Fibroblast of skin of right biceps (primary cell): Measurements from ENCODE around the gene ARHGAP15.
"Not testable (repeated sequence)": the region's sequence is repeated elsewhere in the genome, so short reads cannot be mapped to it uniquely, and the experiment has no call there.

Source experiments
- DNase-seq: peaks from one replicate; pipeline ENCODE4 v3.0.0-alpha.2; 2013

The ARHGAP15 gene

DNA sequence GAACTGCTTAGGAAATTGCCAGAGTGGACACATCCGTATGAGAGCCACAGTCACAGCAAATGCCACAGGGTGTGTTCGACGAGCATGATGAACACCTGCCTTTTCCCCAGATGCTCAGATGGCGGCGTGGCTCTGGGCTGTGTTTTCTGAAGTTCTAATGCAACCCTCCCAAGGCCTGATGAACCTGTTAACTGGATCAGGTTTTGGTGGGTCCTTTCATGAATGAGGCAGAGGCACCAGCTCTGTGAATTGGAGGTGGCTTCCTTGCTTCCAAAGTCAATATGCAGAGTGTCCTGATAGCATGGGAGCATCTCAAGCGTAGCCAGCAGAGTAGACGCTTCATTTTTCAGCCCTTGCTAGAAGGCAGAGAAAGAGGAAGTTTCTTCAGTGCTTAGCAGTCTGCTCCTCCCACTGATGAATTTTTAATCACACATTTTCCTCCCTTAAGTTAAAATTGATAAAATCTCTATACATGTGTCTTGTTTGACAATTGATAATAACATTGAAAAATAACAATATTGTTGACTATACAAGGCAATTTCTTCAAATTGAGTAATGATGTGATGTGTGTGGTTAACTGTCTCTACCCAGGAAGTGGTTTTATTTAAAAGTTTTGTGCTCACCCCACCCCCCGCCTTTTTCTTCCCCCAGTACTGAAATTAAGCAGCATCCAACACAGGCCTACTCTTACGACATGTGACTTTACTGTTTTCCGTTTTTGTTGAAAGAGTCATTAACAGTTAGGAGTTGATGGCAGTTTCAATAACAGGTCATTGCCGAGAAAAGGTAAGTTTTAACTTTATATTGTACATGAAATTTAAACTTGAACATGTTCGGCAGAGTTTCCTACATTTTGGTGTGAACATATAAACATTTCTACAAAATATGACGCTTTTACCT lies at the start of gene ARHGAP15:
Gene ARHGAP15, plus strand, starts transcription at position 739 of the 900 bp plus-strand sequence.
- DNase-seq: no peak

GRCh38 chr2:143081616-143082015 lies 47.6 kb upstream of the ARHGAP15 start:
- no peak for DNase-seq

GRCh38 chr2:143083636-143084035 lies 45.6 kb upstream of the ARHGAP15 start:
- peak; percentile 78 for DNase-seq

DNA sequence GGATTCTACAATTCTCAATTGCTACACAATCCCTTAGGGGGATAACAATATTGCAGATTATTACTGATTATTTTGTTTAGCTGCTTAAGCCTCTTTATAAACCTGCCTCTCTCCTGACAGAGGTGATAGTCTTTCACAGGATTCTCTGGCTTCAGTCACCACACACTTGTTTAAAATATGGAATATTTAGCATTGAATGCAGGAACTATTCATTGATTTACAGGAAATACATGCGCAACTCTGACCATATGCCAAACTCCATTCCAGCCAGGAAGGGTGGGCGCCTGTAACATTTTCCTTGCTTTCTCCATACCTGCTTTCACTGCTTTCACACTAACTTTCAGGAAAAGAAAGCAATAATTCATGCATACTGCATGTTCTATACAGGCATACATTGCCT lies 44.8 kb upstream of the ARHGAP15 start:
- DNase-seq: no peak

GRCh38 chr2:143085125-143085784 lies 44.0 kb upstream of the ARHGAP15 start:
- DNase-seq: no peak

DNA sequence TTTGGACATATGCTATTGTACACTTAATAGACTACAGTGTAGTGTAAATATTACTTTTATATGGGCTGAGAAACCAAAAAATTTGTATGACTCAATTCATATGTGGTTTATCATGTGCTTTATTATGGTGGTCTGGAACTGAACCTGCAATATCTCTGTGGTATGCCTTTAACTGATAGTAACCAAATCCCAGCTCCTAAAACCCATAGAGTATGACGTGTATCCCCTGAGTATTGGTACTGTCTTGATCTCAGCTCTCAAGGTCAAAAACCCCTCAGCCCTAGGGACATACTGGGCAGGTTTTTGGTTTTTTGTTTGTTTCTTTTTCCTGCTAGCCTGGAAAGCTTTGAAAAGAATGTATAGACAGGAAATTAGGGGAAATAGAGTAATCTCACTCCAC lies 42.2 kb upstream of the ARHGAP15 start:
- DNase-seq: no peak

DNA sequence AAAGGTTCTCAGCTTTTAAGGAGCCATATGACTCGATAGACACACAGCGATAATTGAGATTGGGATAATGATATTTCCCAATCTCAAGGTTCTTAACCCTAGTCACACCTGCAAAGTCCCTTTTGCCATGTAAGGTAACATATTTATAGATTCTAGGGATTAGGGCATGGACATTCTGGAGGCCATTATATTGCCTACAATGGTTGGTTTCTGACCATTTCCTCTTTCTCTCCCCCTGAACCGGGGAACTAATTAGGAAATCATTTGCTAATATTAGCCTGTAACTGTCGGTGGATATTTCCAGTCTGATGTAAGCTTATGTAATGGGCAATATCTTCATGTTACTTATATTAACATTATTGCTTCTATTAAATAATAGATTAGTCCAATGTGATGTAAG lies 40.8 kb upstream of the ARHGAP15 start:
- DNase-seq: no peak

DNA sequence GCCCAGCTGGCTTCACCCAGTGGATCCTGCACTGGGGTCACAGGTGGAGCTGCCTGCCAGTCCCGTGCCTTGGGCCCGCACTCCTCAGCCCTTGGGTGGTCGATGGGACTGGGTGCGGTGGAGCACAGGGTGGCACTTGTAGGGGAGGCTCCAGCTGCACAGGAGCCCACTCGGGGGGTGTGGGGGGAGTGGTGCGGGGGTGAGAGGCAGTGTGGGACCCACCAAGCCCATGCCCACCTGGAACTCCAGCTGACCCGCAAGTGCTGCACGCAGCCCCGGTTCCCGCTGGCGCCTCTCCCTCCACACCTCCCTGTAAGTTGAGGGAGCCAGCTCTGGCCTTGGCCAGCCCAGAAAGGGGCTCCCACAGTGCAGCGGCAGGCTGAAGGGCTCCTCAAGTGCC lies 39.7 kb upstream of the ARHGAP15 start:
- not testable (repeated sequence) for DNase-seq

- peak; percentile 65 for DNase-seq
Observed at GRCh38 chr2:143110758-143111428, 18.3 kb upstream of the ARHGAP15 start.

GRCh38 chr2:143117225-143117624 lies 12.0 kb upstream of the ARHGAP15 start:
- no peak for DNase-seq

- DNase-seq: no peak
Observed at GRCh38 chr2:143121079-143121478, 8.1 kb upstream of the ARHGAP15 start.

DNA sequence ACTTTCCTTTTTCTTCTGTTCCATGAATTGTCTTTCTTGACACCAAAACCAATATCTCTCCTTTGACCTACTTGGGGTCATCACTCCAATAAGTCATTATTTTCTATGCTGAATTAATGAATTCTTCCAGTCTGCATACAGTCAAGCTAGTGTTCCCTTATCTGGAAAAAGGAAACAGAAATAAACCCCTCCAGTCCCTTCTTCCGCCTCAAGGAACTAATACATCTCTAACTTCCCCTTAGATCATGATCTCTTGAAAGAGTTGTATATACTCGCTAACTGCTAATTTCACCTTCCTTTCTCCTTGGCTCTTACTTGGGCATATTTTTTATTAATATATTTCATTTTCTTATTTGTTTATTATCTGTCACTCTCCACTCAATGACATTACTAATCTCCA lies 7.3 kb upstream of the ARHGAP15 start:
- no peak for DNase-seq

- no peak for DNase-seq
Observed at GRCh38 chr2:143123911-143124310, 5.3 kb upstream of the ARHGAP15 start.

GRCh38 chr2:143124445-143124844 lies 4.8 kb upstream of the ARHGAP15 start:
- no peak for DNase-seq

GRCh38 chr2:143125717-143126116 lies 3.5 kb upstream of the ARHGAP15 start:
- DNase-seq: no peak

DNA sequence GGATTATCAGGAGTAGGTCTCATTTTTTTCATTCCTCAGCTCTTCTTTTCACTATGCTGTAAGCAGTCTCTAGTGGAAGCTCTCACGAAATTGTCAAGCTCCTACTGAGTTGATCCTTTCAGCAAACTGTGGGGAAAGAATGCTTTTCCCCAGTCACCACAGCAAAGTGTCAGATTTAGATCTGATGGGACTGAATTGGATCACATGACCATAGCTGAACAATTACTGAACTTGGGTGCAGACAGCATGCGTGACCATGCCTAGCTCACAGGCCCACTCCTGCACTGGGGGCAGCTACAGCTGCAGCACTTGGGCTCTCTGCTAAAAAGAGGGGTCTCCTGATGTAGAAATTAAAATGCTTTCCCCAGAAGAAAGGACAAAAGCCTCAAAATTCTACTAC lies 3.1 kb downstream of the ARHGAP15 start:
- DNase-seq: no peak

DNA sequence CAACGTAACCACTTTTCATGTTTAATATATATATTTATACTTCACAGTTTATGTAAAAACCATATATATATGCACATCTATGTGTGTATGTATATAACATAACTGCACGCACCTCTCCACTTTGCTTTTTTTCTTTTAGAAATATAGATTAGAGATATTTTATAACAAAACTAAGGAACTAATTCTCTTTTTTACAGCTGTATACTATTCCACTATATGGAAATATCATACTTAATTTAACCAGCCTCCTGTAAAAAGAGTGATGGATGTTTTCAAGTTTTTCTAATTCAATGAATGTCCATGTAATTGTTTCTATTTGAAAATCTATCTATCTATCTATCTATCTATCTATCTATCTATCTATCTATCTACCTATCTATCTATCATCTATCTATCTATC lies 4.6 kb downstream of the ARHGAP15 start:
- no peak for DNase-seq

GRCh38 chr2:143138292-143138691 lies 9.1 kb downstream of the ARHGAP15 start:
- DNase-seq: no peak

- no peak for DNase-seq
Observed at GRCh38 chr2:143139835-143140393, 10.7 kb downstream of the ARHGAP15 start.

GRCh38 chr2:143140864-143141661 lies 11.8 kb downstream of the ARHGAP15 start:
- DNase-seq: no peak

GRCh38 chr2:143142598-143142997 lies 13.4 kb downstream of the ARHGAP15 start:
- no peak for DNase-seq

- no peak for DNase-seq
Observed at GRCh38 chr2:143144813-143145455, 15.7 kb downstream of the ARHGAP15 start.
